Daoy (cell line): ENCODE results near the gene ZNF785. TPM values are rescaled to one million over a fixed set of nuclear protein-coding genes. Genes with fewer than 3 reads are reported as not detected.
"Not testable (repeated sequence)": the region's sequence is repeated elsewhere in the genome, so short reads cannot be mapped to it uniquely, and the experiment has no call there.

Source experiments
- DNase-seq: peaks from one replicate; pipeline ENCODE4 v3.0.0-alpha.2; 2015; ENCODE audit warnings: low read depth
- total RNA-seq: library from RNA; depleted of rRNA; stranded (reverse); fragments of >200 nt; shearing (Covaris generic); gene quantifications from 2 replicates; pipeline ENCODE4 v1.2.3, GENCODE V29; 2014

The ZNF785 gene
- total RNA-seq, 1 experiment from 2014 or later, result 6.2 TPM

GRCh38 chr16:30565984-30566383 is 19.5 kb downstream of the ZNF785 start:
- DNase-seq, result no peak

- DNase-seq, result no peak
Measured at GRCh38 chr16:30565526-30565925, 20.0 kb downstream of the ZNF785 start.

- DNase-seq, result no peak
Measured at GRCh38 chr16:30562021-30562420, 23.5 kb downstream of the ZNF785 start.

- DNase-seq, result no peak
Measured at GRCh38 chr16:30561089-30561816, 24.2 kb downstream of the ZNF785 start.

- DNase-seq, result no peak
Measured at GRCh38 chr16:30559690-30560089, 25.8 kb downstream of the ZNF785 start.

- no peak for DNase-seq
Measured at GRCh38 chr16:30558789-30559377, 26.6 kb downstream of the ZNF785 start.

- peak; percentile 97 for DNase-seq
Measured at GRCh38 chr16:30557957-30558788, 27.3 kb downstream of the ZNF785 start, which contains the start of gene ZNF764. Gene ZNF764 (minus strand): TSS chr16:30558374. CDS start chr16:30558182, 192 bp downstream.

- no peak for DNase-seq
Measured at GRCh38 chr16:30557707-30557956, 27.9 kb downstream of the ZNF785 start.

GRCh38 chr16:30556125-30556473 is 29.4 kb downstream of the ZNF785 start:
- DNase-seq, result no peak

- no peak for DNase-seq
Measured at GRCh38 chr16:30555315-30556124, 30.0 kb downstream of the ZNF785 start.

- DNase-seq, result no peak
Measured at GRCh38 chr16:30554557-30555314, 30.8 kb downstream of the ZNF785 start.

GRCh38 chr16:30553393-30553899 is 32.1 kb downstream of the ZNF785 start:
- no peak for DNase-seq

GRCh38 chr16:30552956-30553355 is 32.5 kb downstream of the ZNF785 start:
- no peak for DNase-seq

- DNase-seq, result no peak
Measured at GRCh38 chr16:30551781-30552180, 33.7 kb downstream of the ZNF785 start.

GRCh38 chr16:30548416-30549253 is 36.9 kb downstream of the ZNF785 start:
- no peak for DNase-seq

- DNase-seq, result no peak
Measured at GRCh38 chr16:30546115-30546514, 39.4 kb downstream of the ZNF785 start.

- DNase-seq, result no peak
Measured at GRCh38 chr16:30543067-30543466, 42.4 kb downstream of the ZNF785 start.

- DNase-seq, result peak; percentile 46
Measured at GRCh38 chr16:30541502-30542329, 43.8 kb downstream of the ZNF785 start.

GRCh38 chr16:30540916-30541464 is 44.5 kb downstream of the ZNF785 start:
- DNase-seq, result not testable (repeated sequence)
